Stimulated activated CD8-positive, alpha-beta memory T cell treated with anti-CD3 and anti-CD28 coated beads, Interleukin-7, amount 100 ng/mL, for 24 hours (primary cell): ENCODE measurements around the gene CYP46A1.
"Not testable (repeated sequence)": the region's sequence is repeated elsewhere in the genome, so short reads cannot be mapped to it uniquely, and the experiment has no call there.

ENCODE experiments used
- DNase-seq: peaks from one replicate; pipeline ENCODE4 v3.0.0-alpha.2; 2020; ENCODE audit warnings: low read depth

The CYP46A1 gene

DNA sequence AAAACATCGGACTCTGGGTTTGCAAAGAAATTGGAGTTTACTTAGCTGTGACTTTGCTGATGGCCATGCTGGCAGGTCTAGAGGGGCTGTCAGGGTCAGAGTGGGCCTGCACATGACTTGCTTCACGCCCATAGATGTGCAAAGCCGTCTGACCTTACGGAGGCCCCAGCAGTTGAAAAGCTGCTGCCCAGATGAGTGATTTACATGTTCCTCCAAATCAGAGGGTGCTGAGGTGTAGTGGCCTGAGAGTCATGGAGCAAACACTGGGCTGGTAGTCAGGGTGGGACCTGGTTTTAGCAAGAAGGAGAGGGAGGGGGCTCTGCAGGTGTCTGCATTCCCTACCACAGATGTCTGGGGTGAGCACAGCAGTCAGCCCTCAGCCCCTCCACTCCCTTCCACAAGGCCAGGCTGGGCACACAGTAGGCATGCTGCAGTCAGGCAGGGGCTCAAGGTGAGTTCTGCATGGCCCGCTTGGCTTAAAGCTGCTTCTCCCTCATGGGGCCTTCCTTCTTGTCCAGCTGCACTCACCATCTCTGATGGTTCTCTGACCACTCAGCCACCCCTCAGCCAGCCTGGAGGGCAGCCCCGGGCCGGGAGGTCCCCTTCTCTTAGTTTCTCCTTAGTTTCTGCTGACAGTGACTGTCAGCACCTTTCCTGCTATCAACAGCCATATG is 74.9 kb downstream of the CYP46A1 start:
- no peak for DNase-seq

DNA sequence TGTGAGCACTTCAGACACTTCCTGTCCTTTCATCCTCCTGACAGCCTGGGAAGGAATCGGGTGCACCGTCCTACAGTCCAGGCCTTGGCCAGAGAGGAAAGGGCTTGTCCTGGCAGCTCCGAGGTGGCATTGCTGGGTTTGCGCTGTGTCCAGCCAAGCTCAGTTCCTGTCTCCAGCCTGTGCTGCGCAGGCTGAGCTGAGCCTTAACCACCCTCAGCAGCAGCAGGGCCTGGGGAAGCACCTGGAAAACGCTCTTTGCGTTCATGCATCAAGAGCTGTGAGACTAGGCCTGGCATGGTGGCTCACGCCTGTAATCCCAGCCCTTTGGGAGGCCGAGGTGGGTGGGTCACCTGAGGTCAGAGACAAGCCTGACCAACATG is 75.4 kb downstream of the CYP46A1 start:
- DNase-seq = no peak

DNA sequence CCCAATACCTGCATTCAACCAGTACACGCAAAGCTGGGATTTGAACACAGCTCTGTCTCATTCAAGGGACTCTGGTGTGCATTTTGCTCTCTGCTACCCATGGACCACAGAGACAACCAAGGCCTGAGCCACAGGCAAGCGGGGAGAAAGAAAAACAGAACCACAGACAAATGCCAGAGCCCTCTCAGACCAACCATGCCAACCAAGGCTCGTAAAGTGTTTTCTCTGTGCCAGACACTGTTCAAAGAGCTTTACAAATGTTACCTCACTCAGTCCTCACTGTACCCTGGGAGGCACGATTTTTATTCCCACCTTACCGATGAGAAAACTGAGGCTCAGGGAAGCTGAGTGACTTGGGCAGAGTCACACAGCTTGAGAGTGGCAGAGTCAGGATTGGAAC is 76.7 kb downstream of the CYP46A1 start:
- no peak for DNase-seq

DNA sequence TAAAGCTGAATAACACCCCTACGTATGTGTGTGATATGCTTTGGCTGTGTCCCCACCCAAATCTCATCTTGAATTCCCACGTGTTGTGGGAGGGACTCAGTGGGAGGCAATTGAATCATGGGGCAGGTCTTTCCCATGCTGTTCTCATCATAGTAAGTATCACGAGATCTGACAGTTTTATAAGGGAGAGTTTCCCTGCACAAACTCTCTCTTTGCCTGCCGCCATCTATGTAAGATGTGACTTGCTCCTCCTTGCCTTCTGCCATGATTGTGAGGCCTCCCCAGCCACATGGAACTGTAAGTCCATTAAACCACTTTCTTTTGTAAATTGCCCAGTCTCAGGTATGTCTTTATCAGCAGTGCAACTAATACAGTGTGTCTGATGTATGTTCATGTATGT is 78.8 kb downstream of the CYP46A1 start:
- DNase-seq = not testable (repeated sequence)

DNA sequence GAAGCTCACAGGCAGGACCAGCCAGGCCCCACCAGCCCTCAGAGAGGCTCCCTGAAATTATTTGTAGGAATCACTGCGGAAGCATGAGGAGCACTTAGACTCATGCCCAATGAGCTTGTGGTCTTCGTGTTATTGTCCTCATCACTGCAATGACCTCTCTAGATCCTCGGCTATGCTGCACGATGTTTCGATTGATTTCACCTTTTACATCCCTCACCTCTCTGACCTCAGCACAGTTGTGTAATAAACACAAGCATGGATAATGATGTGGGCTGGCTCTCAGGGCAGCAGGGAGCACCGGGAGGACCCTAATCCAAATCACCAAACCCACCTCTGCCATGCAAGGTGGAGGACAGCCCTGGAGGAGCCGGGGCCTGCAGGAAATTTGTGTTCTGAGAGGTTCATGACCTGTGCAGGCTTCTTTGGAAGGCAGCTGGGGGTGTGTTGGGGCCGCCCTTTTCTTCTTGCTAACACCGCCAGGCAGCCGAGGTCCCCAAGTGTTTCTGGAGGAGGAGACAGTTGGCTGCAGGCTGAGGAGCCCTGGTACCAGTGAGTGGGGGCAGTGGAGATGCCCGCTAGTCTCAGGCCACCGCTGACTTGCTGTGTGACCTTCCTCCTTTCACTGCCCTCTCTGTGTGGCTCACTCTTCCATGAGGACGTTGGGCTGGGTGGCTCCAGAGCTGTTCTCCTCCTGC is 79.6 kb downstream of the CYP46A1 start:
- no peak for DNase-seq

- no peak for DNase-seq
Measured at GRCh38 chr14:99764222-99764706, 80.2 kb downstream of the CYP46A1 start.

DNA sequence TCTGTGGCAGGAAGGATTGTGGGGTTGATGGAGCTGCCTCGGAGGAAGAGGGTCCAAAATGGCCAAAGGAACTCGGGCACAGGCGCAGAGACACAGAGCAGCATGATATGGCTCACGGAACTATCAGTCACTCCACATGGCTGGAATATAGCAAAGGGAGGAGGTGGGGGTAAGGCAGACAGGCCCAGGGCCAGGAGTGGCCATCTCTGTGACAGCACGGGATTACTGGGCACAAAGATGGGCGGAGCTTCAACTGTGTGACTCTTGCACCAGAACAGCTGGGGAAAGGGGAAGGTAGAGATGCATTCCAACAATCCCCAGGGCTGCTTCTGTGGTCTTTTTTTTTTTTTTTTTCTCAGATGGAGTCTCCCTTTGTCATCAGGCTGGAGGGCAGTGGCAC is 84.3 kb downstream of the CYP46A1 start:
- DNase-seq = no peak

GRCh38 chr14:99769123-99769522 is 85.0 kb downstream of the CYP46A1 start:
- DNase-seq = no peak

DNA sequence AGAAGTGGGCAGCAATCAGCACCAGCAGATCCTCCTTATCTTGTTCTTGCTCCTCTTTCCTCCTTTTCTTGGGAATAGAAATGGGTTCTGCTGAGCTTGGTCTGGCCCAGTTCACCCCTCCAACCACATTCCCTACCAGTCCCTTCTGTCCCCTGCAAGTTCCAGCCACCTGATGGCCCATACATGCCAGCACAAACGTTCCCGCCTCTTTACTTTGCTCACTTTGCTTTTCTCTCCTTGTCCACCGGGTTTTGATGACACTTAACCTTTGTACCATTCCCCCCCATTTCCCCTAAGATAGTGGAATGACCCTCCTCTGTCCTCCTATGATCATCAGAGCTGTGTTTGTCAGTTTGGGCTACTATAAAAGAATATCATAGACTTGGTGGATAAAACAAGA is 85.7 kb downstream of the CYP46A1 start:
- DNase-seq = no peak

DNA sequence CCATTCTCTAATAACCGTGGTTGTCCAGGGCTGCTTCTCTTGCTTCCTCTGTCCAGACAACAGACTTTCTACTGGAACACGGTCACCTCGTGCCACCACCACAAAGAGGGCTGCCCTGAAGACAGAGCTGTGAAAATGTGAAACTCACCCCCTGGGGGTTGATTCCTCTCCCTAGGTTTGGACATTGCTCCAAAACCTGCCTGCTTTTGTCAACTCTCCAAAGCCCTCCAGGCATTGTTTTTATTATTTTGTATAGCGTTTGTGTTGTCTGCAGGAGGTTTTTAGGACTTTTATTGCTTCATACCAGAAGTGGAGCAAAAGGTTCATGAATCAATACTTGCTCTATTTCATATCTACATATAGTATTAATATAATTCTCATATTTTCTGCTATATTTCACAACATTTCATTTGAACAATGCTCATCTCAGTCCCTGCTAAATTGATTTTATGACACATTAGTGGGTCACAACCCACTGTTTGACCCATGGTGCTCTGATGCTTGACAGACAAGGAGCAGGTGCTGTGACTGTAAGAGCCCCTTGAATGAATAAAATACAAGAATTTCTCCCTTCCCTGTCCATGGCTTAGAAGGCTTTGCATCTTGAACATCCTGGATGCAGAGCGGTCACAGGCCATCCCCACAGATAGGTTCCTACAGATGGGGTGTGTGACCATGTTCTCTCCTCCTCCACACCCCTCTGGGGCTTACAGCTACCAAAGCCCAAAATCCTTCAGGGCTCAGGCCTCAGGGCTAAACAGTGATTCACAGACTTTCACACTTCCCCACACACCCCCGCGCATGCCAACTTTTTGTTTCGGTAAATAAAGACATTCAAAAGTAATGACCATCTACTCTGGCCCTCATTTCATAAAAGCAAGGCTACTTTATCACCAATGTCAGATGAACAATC is 88.5 kb downstream of the CYP46A1 start:
- no peak for DNase-seq

GRCh38 chr14:99773521-99774497 is 89.7 kb downstream of the CYP46A1 start:
- no peak for DNase-seq

- DNase-seq = no peak
Measured at GRCh38 chr14:99774556-99775307, 90.6 kb downstream of the CYP46A1 start.

- DNase-seq = no peak
Measured at GRCh38 chr14:99775351-99775750, 91.3 kb downstream of the CYP46A1 start.
